SU-DHL-6 (cell line): Measurements from ENCODE around the gene RBM8A.

Experiments
- H2AFZ ChIP-seq: fragments of 200-600 bp; sonication (generic); 2 replicates; pipeline ENCODE4 v1.6.1; 2014; ENCODE audit warnings: low read depth, mild to moderate bottlenecking, moderate library complexity, mixed read lengths, antibody characterized with exemption, low read length; ENCODE audit not compliant: severe bottlenecking
- H3F3A ChIP-seq: fragments of 200-600 bp; shearing (Covaris generic); 2 replicates; pipeline ENCODE4 v1.6.0; 2016; ENCODE audit warnings: antibody characterized with exemption, mild to moderate bottlenecking; ENCODE audit not compliant: insufficient read depth
- H3K27ac ChIP-seq: fragments of 200-600 bp; sonication (generic); 2 replicates; pipeline ENCODE4 v1.5.1; 2016; ENCODE audit warnings: low read depth, mild to moderate bottlenecking, low read length, moderate library complexity, mixed read lengths
- H3K27me3 ChIP-seq: fragments of 200-600 bp; sonication (generic), shearing (Covaris generic); 2 replicates; pipeline ENCODE4 v1.6.0; 2014; ENCODE audit warnings: mild to moderate bottlenecking, low read length
- H3K36me3 ChIP-seq: fragments of 200-600 bp; sonication (generic); 2 replicates; pipeline ENCODE4 v1.6.1; 2014; ENCODE audit warnings: mild to moderate bottlenecking, low read length, mixed read lengths
- H3K4me2 ChIP-seq: fragments of 300-600, 200-600 bp; shearing (Covaris generic), sonication (generic); 2 replicates; pipeline ENCODE4 v1.6.0; 2014; ENCODE audit warnings: low read length, low read depth, mild to moderate bottlenecking; ENCODE audit not compliant: poor library complexity, severe bottlenecking
- H3K4me3 ChIP-seq: fragments of 200-600 bp; sonication (generic); 2 replicates; pipeline ENCODE4 v1.5.1; 2014; ENCODE audit warnings: antibody characterized with exemption, low read length, mild to moderate bottlenecking, mixed read lengths; ENCODE audit not compliant: insufficient read depth, poor library complexity, severe bottlenecking
- H3K79me2 ChIP-seq: fragments of 200-600 bp; sonication (generic); 2 replicates; pipeline ENCODE4 v1.6.1; 2014; ENCODE audit warnings: mild to moderate bottlenecking, low read length, moderate library complexity; ENCODE audit not compliant: insufficient read depth
- H3K9ac ChIP-seq: fragments of 200-600 bp; sonication (generic); 2 replicates; pipeline ENCODE4 v1.7.0; 2014; ENCODE audit warnings: mild to moderate bottlenecking, low read length
- H3K9me2 ChIP-seq: fragments of 200-600 bp; sonication (generic); replicated peaks from 2 replicates; pipeline ENCODE4 v1.6.1; 2014; ENCODE audit warnings: low read length; ENCODE audit not compliant: insufficient read depth
- H3K9me3 ChIP-seq: fragments of 200-600 bp; sonication (generic); 2 replicates; pipeline ENCODE4 v1.6.1; 2014; ENCODE audit warnings: low read length, mixed read lengths; ENCODE audit not compliant: insufficient read depth
- H4K20me1 ChIP-seq: fragments of 200-600 bp; sonication (generic); 2 replicates; pipeline ENCODE4 v1.6.1; 2014; ENCODE audit warnings: low read depth, mild to moderate bottlenecking, antibody characterized with exemption, low read length, moderate library complexity, mixed read lengths
- EZH2phosphoT487 ChIP-seq: fragments of 200-600 bp; sonication (generic), shearing (Covaris generic); conservative IDR thresholded peaks from 2 replicates; pipeline ENCODE4 v1.6.1; 2018; ENCODE audit warnings: mild to moderate bottlenecking, antibody characterized with exemption, low read length, moderate library complexity, mixed read lengths
- TF ChIP-seq, protein P1 (sequence below): fragments of 200-600 bp; sonication (generic); IDR thresholded peaks from one replicate; pipeline ENCODE4 v1.5.1; 2017; ENCODE audit warnings: antibody characterized with exemption, mild to moderate bottlenecking, low read length, moderate library complexity; ENCODE audit not compliant: insufficient read depth, poor library complexity, severe bottlenecking

RBM8A gene

DNA sequence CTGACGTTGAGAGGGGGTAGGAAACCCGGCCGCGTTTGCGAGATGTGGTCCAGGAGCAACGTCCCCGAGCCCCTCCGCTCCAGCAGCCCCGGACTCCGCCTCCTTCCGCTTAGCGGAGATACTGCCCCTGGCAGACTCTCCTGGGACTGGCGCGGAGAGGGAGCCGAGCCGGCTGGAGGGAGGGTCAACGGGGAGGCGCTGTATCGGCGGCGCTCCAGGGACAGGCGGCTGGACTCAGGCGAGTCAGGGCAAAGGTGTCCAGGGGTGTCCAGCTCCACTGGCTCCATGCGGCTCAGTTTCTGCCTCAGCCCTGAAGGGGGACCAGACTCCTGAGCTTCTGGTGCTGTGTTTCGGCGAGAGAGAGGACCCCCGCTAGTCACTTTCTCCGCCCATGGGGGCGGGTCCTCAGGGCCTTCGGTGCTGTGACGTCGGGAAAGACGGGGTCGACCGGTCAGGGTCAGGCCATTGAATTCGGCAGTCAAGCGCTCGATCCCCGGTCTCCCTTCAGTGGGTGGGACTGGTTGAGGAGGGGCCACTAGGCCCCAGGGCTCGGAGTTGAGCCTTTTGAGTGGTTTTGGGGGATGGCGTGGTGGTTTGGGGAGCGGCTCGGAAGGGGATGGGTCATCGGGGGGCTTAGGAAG is 33.3 kb upstream of the RBM8A start:
- Histone ChIP-seq H3K4me2 (peak overlapping the region; percentile 71), H3K9ac (peak overlapping the region; percentile 53)

DNA sequence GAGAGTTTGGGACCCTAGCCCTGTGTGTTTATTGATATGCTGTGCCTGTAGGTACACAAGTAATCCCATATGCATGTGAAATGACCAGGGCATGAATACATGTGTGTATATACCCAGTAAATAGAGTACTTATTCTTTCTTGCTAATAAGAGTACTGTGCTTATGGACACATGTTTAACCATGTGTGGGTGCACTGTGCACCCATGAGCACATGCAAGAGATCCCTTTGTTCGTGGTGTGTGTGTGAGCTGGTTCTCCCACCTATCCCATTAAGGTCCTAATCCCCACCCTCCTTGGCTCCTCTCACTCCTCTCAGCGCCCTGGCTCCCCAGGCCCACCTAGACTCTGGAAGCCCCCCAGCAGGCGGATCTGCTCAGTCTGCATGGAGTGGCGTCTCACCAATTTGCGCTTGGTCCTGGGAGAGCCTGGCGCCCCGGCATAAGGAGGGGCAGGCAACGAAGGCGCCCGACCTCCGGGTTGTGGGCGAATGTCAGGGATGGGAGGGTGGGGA is 32.7 kb upstream of the RBM8A start:
- peak overlapping the region; percentile 71 for H3K4me2 ChIP-seq

More for the DNA sequence above, 33.3 kb upstream of the RBM8A start:
- no peak overlapping the region for H3K27ac ChIP-seq
- no peaks in the 10 kb centered on the region for H3K9me3 ChIP-seq
- peak overlapping the region; percentile 92 for H2AFZ ChIP-seq
- no peaks in the 10 kb centered on the region for H3K9me2 ChIP-seq
- H3K36me3 ChIP-seq = no peaks in the 10 kb centered on the region
- H3F3A ChIP-seq = peaks cover 38% of the 10 kb centered on the region; the same call in 1 of the 2 replicates
- no peaks in the 10 kb centered on the region for H3K79me2 ChIP-seq
- no peaks in the 10 kb centered on the region for H4K20me1 ChIP-seq
- no peaks in the 10 kb centered on the region for H3K27me3 ChIP-seq
- TF ChIP-seq EZH2phosphoT487 = no peak
- TF ChIP-seq, protein P1, sequence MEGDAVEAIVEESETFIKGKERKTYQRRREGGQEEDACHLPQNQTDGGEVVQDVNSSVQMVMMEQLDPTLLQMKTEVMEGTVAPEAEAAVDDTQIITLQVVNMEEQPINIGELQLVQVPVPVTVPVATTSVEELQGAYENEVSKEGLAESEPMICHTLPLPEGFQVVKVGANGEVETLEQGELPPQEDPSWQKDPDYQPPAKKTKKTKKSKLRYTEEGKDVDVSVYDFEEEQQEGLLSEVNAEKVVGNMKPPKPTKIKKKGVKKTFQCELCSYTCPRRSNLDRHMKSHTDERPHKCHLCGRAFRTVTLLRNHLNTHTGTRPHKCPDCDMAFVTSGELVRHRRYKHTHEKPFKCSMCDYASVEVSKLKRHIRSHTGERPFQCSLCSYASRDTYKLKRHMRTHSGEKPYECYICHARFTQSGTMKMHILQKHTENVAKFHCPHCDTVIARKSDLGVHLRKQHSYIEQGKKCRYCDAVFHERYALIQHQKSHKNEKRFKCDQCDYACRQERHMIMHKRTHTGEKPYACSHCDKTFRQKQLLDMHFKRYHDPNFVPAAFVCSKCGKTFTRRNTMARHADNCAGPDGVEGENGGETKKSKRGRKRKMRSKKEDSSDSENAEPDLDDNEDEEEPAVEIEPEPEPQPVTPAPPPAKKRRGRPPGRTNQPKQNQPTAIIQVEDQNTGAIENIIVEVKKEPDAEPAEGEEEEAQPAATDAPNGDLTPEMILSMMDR = no peak
- peak overlapping the region; percentile 58 for H3K4me3 ChIP-seq

DNA sequence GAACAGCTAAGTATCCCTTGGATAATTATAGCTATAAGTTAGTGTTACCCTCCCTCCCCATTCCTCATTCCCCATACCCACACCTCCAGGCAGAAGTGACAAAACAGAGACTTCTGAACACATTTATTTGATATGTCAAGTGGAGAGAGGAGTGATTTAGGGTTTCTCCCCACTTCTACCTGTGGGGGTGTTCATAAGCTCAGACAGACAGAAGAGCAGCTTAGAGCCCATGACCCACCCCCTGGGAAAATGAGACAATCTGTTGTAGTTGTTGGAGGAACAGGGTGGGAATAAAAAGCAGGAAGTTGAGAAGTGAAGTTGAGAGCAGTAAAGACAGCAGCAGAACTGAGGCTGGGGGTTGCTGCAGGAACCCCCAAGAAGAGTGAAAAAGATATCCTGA is 32.0 kb upstream of the RBM8A start:
- H3K9ac ChIP-seq = no peak overlapping the region

More for the DNA sequence above, 32.7 kb upstream of the RBM8A start:
- Histone ChIP-seq H4K20me1 (no peaks in the 10 kb centered on the region), H3K9ac (peak overlapping the region; percentile 53; the same call in 1 of the 2 replicates), H3K9me3 (no peaks in the 10 kb centered on the region), H3K36me3 (no peaks in the 10 kb centered on the region), H3K27me3 (no peaks in the 10 kb centered on the region), H3K4me3 (peak overlapping the region; percentile 58), H3K27ac (no peak overlapping the region), H3F3A (peaks cover 38% of the 10 kb centered on the region; the same call in 1 of the 2 replicates), H2AFZ (peak overlapping the region; percentile 92), H3K79me2 (no peaks in the 10 kb centered on the region), H3K9me2 (no peaks in the 10 kb centered on the region)
- TF ChIP-seq, protein P1 = no peak
- no peak for TF ChIP-seq EZH2phosphoT487

More for the DNA sequence above, 32.0 kb upstream of the RBM8A start:
- H3F3A ChIP-seq = peaks cover 38% of the 10 kb centered on the region; the same call in 1 of the 2 replicates
- H3K36me3 ChIP-seq = no peaks in the 10 kb centered on the region
- no peaks in the 10 kb centered on the region for H3K9me2 ChIP-seq
- no peak overlapping the region for H3K4me3 ChIP-seq
- no peak overlapping the region for H2AFZ ChIP-seq
- H3K4me2 ChIP-seq = no peak overlapping the region
- H3K9me3 ChIP-seq = no peaks in the 10 kb centered on the region
- H3K27me3 ChIP-seq = no peaks in the 10 kb centered on the region
- H4K20me1 ChIP-seq = no peaks in the 10 kb centered on the region
- no peak overlapping the region for H3K27ac ChIP-seq
- no peaks in the 10 kb centered on the region for H3K79me2 ChIP-seq
- TF ChIP-seq, protein P1 = no peak
- no peak for TF ChIP-seq EZH2phosphoT487
